IPS-NIHi11 (cell line): ENCODE results near the gene VMO1.
"Not testable (repeated sequence)": the region's sequence is repeated elsewhere in the genome, so short reads cannot be mapped to it uniquely, and the experiment has no call there.

Experiments used
- DNase-seq: peaks from one replicate; pipeline ENCODE4 v3.0.0; 2012; ENCODE audit warnings: mixed read lengths, low spot score

The VMO1 gene, protein sequence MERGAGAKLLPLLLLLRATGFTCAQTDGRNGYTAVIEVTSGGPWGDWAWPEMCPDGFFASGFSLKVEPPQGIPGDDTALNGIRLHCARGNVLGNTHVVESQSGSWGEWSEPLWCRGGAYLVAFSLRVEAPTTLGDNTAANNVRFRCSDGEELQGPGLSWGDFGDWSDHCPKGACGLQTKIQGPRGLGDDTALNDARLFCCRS

DNA sequence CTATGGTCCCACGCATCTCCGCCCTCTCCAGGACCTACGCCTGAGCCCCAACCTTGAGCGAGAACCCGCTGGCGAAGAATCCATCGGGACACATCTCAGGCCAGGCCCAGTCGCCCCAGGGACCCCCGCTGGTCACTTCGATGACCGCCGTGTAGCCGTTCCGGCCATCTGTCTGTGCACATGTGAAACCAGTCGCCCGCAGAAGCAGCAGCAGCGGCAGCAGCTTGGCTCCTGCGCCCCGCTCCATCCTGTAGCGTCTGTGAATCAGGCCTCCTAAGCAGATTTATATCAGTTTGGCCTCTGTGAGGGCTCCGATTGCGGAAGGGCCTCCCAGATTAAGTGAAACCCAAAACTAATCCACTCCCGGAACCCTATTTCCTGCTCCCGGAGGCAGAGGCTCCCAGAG is at the start of gene VMO1:
Gene VMO1 (minus strand): TSS at position 259 of the 406 bp plus-strand sequence. CDS start 12 bp downstream, at position 247.
- DNase-seq, result no peak

DNA sequence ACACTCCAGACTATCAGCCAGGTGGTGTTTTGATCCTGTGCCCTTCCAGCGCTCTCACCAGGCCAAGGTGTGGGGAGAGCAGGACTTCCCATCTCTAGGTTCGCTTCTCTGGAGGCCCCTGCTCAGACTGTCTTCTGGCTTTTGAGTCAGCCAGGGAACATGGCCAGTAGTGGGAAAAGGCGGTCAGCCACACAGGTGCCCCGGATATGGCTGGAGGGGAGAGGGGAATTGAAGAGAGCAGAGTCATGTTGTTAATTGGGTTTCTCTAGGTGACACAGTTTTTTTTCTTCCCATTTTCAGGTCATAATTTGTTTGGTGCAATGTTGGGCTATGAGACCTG is 48.5 kb upstream of the VMO1 start:
- no peak for DNase-seq

- no peak for DNase-seq
Observed at GRCh38 chr17:4833941-4834680, 47.9 kb upstream of the VMO1 start.

- DNase-seq, result peak; percentile 98
Observed at GRCh38 chr17:4833178-4833940, 47.2 kb upstream of the VMO1 start, which contains the start of gene MINK1. MINK1 (plus strand) TSS chr17:4833340; CDS start chr17:4833584, 244 bp downstream.

GRCh38 chr17:4832829-4833177 is 46.6 kb upstream of the VMO1 start:
- DNase-seq, result not testable (repeated sequence)

DNA sequence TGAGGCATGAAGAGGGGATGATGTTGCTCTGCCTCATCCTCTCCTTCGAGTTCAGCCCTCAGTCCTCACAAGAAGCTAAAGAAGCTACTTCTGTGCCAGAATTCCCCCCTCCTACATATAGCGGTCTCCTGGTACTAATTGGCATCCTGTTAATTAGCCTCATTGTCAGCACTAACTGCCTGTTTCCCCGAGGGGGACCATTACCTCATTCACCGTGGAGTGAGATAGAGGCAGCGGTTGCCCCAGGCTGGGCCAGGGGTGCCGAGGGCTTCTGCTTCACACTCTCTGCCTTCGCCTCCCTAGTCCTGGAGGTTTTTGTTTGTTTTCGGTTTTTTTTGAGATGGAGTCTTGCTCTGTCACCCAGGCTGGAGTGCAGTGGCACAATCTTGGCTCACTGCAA is 41.2 kb upstream of the VMO1 start:
- no peak for DNase-seq

DNA sequence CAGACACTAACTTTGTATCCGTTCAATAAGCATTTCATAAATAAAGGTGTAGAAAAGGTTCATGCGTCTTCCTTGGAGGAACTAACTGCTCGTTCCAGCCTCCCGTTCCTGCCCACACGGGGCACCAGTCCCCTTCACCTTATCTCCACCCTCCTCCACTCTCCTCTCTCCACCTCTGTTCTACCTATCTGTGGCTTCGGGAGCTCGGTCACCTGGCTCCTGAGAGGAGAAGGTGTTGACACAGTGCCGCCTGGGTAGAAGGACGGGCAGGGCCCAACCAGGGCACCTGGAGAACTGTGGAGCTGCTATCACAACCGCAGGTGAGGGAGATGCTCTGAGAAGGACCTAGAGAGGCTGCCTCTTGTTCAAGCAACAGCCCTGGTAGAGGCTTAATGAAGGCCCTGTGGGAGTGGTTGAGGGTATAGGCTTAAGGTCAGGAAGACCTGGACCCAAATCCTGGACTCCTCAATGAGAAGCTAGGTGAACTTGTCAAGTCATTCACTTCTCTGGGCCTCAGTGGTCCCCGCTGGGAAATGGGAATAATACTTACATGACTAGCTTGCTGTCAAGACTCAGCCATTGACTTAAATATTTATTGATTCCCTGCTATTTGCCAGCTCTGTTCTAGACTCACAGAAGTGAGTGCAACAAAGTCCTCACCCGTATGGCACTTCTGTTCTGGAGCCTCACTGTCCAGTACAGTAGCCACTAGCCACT is 37.4 kb upstream of the VMO1 start:
- DNase-seq, result no peak

DNA sequence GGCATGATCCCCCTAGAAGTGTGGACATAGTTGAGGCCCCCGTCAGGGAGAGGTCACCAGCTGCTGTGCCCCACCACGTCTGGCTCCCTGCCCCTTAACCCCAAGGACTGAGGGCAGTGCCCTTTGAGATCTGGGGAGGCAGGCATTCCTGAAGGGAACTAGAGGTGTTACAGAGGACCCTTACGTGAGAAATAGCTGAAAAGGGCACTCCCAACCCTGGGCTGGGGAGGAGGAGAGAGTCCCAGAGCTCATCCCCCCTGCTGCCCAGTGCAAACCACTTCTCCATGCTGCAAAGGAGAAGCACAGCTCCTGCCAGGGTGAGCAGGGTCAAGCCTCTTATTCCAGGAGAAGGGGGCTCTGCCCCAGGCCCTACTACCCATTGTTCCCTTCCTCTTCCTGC is 36.7 kb upstream of the VMO1 start:
- DNase-seq, result no peak

DNA sequence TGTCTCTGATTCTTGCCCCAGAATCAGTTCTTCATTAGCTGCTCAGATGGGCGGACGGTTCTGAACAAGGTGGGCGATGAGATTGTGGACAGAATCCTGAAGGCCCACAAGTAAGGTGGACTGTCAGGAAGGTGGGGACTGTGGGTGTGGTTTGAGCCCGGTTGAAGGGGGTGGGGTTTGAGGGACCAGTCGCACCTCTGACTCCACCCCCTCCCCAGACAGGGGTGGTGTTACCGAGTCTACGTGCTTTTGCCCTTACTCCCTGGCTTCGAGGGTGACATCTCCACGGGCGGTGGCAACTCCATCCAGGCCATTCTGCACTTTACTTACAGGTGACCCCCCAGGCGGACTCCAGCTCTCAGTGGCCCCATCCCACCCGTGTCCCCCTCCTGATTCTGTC is 32.1 kb upstream of the VMO1 start:
- DNase-seq, result peak; percentile 61

DNA sequence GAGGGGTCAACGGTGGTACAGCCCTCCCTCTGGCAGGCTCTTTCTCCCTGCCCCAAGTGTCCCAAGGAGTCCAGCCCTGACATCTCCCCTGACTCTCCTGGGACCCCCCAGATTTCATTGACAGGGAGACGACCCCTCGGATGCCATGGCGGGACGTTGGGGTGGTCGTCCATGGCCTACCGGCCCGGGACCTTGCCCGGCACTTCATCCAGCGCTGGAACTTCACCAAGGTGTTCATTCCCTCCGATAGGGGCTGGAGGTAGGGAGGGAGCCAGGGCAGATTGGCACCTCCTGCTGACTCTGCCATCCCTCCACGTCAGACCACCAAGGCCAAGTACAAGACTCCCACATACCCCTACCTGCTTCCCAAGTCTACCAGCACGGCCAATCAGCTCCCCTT is 30.7 kb upstream of the VMO1 start:
- DNase-seq, result no peak

- DNase-seq, result peak; percentile 54
Observed at GRCh38 chr17:4815043-4815675, 29.0 kb upstream of the VMO1 start.

DNA sequence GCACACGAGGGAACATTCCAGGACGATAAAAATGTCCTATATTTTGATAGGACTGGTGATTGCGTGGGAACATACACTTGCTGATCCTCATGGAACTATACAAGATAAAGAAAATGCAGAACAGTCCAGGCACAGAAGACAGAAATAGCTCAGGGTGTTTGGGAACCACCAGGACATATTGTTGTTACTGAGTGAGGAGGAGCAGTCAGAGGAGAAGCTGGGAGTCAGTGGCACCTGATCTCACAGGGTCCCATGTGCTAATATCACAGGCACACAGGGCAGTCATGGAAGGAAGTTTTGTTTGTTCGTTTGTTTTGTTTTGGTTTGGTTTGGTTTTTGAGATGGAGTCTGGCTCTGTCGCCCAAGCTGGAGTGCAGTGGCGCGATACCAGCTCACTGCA is 26.5 kb upstream of the VMO1 start:
- no peak for DNase-seq

DNA sequence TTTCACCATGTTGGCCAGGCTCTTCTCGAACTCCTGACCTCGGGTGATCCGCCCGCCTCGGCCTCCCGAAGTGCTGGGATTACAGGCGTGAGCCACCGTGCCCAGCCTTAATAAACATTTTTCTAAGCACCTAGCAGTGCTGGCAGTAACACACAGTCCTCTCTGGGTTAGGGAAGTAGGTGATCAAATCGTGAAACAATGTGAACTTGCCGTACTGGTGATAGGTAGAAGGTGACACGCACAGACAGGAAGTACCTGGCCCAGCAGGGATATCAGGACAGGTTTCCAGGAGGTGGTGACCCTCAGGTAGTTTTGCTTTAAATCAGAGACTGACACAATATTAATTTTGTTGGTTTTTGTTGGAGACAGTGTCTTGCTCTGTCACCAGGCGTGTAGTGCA is 25.3 kb upstream of the VMO1 start:
- no peak for DNase-seq

DNA sequence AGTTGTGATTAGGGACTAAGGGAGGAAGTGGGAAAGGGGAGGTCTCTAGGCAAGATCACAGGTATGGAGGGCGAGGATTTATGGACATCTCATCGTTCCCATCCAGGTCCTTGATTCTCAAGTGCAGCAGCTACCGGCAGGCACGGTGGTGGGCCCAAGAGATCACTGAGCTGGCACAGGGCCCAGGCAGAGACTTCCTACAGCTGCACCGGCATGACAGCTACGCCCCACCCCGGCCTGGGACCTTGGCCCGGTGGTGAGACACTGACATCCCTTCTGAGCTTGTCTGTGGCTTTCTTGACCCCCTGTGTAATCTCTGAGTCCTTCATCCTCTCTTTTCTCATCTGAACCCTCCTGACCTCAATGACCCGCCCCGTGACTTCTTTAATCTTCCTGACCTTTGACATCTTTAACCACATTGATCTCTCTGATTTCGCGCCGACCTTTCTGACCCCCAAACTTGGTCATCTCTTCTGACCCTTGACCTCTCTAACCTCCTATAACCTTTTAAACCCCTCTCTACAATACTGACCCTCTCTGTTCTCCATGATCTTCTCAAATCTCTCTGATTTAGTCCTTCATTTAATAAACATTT is 24.6 kb upstream of the VMO1 start:
- DNase-seq, result no peak

- DNase-seq, result no peak
Observed at GRCh38 chr17:4808378-4808767, 22.2 kb upstream of the VMO1 start.

GRCh38 chr17:4807605-4808377 is 21.6 kb upstream of the VMO1 start:
- no peak for DNase-seq

DNA sequence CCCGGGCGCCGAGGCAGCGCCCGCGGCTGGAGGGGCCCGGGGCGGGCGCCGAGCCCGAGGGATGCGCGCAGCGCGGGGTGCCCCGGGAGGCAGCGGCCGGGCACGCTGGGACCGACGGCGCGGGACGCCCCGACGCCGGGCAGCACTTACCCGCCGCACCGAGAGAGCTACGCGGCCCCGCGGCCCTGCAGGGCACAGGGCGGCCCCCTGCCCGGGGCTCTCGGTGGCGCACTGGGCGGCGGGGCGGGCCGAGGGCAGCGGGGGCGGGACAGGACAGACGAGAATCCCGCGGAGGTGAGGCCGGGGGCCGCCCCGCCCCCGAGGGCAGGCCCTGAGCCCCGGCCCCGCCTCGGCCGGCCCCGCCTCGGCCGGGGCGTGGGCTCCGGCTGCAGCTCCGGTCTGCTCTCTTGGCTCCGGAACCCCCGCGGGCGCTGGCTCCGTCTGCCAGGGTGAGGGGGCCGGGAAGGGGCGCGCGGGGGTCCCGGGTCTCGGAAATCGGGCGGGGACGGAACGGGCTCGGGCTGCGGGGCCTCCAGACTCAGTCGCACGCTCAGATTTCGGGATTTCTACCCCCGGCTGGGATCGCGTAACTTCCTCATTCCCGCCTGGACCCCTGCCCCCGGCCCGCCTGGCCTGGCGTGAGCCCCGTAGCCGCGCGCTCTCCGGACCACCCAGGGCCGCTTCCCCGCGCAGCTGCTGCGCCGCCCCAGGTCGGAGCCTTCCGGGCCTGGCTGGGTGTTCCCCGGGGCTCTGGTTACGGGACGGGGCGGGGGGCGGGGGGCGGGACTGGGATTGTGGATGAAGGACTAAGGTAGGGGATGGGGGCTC is 20.8 kb upstream of the VMO1 start, which contains the start of gene PLD2:
Gene PLD2 (plus strand): TSS at position 376 of the 828 bp plus-strand sequence. CDS start 621 bp downstream, outside the sequence.
- DNase-seq, result peak; percentile 100

GRCh38 chr17:4806456-4806776 is 20.3 kb upstream of the VMO1 start:
- DNase-seq, result no peak

- no peak for DNase-seq
Observed at GRCh38 chr17:4802228-4802627, 16.1 kb upstream of the VMO1 start, which contains the start of gene C17orf114. C17orf114 (minus strand) TSS chr17:4802328.
